Kidney epithelial cell (primary cell): Measurements from ENCODE around the gene ATP6V0C. TPM values are rescaled to one million over a fixed set of nuclear protein-coding genes. Genes with fewer than 3 reads are reported as not detected.
"Not testable (repeated sequence)": the region's sequence is repeated elsewhere in the genome, so short reads cannot be mapped to it uniquely, and the experiment has no call there.

Experiments used
- DNase-seq: peaks from one replicate; pipeline ENCODE4 v3.0.0-alpha.2; 2010; ENCODE audit warnings: low read depth
- H3K27me3 ChIP-seq: 2 replicates; pipeline ENCODE4 v1.6.0; 2011; ENCODE audit warnings: low read length; ENCODE audit not compliant: control insufficient read depth, insufficient read depth
- H3K36me3 ChIP-seq: 2 replicates; pipeline ENCODE4 v1.5.1; 2011; ENCODE audit warnings: low read length; ENCODE audit not compliant: control insufficient read depth, insufficient read depth
- H3K4me3 ChIP-seq: 2 replicates; pipeline ENCODE4 v1.5.1; 2011; ENCODE audit warnings: low read depth, mild to moderate bottlenecking, control low read depth, low read length
- CTCF ChIP-seq: IDR thresholded peaks from 2 replicates; pipeline ENCODE4 v1.5.1; 2011; ENCODE audit warnings: mild to moderate bottlenecking, moderate library complexity, low read length, control low read depth, inconsistent platforms; ENCODE audit not compliant: insufficient read depth, poor library complexity, severe bottlenecking
- total RNA-seq: library from RNA; depleted of rRNA; stranded (reverse); fragments of >200 nt; gene quantifications from 2 replicates; pipeline ENCODE4 v1.2.3, GENCODE V29; 2015

The ATP6V0C gene
- total RNA-seq, 1 donor from 2014 or later: 79.1 TPM

DNA sequence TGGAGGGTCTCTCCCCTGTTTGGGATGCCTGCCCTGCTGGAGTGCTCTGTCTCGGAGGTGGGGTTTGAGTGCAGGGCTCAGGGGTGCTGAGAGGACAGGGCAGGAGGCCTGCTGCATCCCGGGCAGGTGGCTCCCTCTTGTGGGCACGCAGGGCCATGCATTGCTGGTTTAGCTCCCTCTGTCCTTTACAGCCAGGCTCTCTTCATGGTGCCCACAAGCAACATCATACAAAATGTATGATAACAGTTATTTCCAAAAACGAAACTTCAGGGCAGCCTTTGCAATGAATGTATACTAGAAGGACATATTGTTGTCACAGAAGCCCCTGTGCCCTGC lies 47.0 kb downstream of the ATP6V0C start:
- not testable (repeated sequence) for H3K27me3 ChIP-seq, H3K4me3 ChIP-seq, DNase-seq, H3K36me3 ChIP-seq
- peak; percentile 27 for TF ChIP-seq CTCF

GRCh38 chr16:2567506-2567905 lies 53.8 kb downstream of the ATP6V0C start:
- not testable (repeated sequence) for H3K4me3 ChIP-seq, H3K27me3 ChIP-seq, H3K36me3 ChIP-seq, DNase-seq

DNA sequence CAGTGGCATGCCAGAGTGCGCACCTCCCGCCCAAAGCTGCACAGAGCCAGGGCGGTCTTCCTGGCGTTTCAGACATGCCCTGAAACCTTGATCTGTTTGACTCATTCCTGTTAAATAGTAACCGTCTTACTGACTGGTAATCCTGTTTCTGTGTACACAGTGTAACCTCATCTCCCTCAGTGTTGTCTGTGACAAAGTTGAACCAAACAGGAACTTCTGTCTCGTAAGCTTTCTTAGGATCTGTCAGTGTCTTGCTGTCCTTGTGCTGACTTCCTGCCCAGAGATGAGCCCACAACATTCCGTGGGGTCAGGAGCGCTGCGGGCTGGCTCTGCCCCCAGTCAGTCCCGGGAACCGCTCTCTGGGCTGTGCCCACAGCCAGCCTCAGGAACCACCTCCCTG lies 54.8 kb downstream of the ATP6V0C start:
- H3K27me3 ChIP-seq, H3K4me3 ChIP-seq, H3K36me3 ChIP-seq, DNase-seq: not testable (repeated sequence)

Other genes with a start within 250 kb of the ATP6V0C start
- gene RNPS1, start 245.8 kb upstream of the ATP6V0C start, total RNA-seq: 243 and 268 TPM in 2 replicates
- gene ABCA3, start 173.2 kb upstream of the ATP6V0C start, total RNA-seq: 32.1 and 36.3 TPM in 2 replicates
- gene CCNF, start 84.5 kb upstream of the ATP6V0C start, total RNA-seq: 7.4 and 8.6 TPM in 2 replicates
- 12.0 and 14.2 TPM in 2 replicates for gene TEDC2, start 53.8 kb upstream of the ATP6V0C start, total RNA-seq
- gene NTN3, start 42.7 kb upstream of the ATP6V0C start, total RNA-seq: 0.17 and 0.41 TPM in 2 replicates
- 14.5 and 15.9 TPM in 2 replicates for gene TBC1D24, start 38.8 kb upstream of the ATP6V0C start, total RNA-seq
- 76.0 and 87.5 TPM in 2 replicates for gene AMDHD2, start 6.4 kb downstream of the ATP6V0C start, total RNA-seq
- not detected in 2 replicates for gene CEMP1, start 17.5 kb downstream of the ATP6V0C start, total RNA-seq
- 27.0 and 30.5 TPM in 2 replicates for gene PDPK1, start 24.1 kb downstream of the ATP6V0C start, total RNA-seq
- 47.4 and 47.8 TPM in 2 replicates for gene KCTD5, start 168.6 kb downstream of the ATP6V0C start, total RNA-seq
- gene PRSS27, start 206.3 kb downstream of the ATP6V0C start, total RNA-seq: 2.9 and 3.1 TPM in 2 replicates
- gene SRRM2, start 238.7 kb downstream of the ATP6V0C start, total RNA-seq: 82.6 and 136 TPM in 2 replicates